ENCODE results near the gene REEP1.

GRCh38 chr2:86170449-86170848, 167.0 kb downstream of the REEP1 start:
- TF ChIP-seq POLR2A (IDR thresholded peaks at IDR 0.05; ENCODE audit: low read depth), result no peak
- TF ChIP-seq, protein P1, sequence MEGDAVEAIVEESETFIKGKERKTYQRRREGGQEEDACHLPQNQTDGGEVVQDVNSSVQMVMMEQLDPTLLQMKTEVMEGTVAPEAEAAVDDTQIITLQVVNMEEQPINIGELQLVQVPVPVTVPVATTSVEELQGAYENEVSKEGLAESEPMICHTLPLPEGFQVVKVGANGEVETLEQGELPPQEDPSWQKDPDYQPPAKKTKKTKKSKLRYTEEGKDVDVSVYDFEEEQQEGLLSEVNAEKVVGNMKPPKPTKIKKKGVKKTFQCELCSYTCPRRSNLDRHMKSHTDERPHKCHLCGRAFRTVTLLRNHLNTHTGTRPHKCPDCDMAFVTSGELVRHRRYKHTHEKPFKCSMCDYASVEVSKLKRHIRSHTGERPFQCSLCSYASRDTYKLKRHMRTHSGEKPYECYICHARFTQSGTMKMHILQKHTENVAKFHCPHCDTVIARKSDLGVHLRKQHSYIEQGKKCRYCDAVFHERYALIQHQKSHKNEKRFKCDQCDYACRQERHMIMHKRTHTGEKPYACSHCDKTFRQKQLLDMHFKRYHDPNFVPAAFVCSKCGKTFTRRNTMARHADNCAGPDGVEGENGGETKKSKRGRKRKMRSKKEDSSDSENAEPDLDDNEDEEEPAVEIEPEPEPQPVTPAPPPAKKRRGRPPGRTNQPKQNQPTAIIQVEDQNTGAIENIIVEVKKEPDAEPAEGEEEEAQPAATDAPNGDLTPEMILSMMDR (IDR thresholded peaks at IDR 0.05), result no peak

All from esophagus muscularis mucosa (tissue), 3 donors.